Tibial nerve (tissue), 4 donors: ENCODE data around the gene TOR1AIP2. TPM values are rescaled to one million over a fixed set of nuclear protein-coding genes. Genes with fewer than 3 reads are reported as not detected.

Source experiments
- DNase-seq, 2 donors: peaks; one replicate each; pipeline ENCODE4 v3.0.0-alpha.2; 2019; ENCODE audit warnings: low spot score in 2 of 2
- H3K27ac ChIP-seq, 4 donors: fragments of 200-600 bp; sonication (generic) in 3 of 4; one replicate each; pipeline ENCODE4 v1.5.1; 2017 to 2019; ENCODE audit warnings: mild to moderate bottlenecking in 1 of 4
- H3K27me3 ChIP-seq, 2 donors: fragments of 200-600 bp; sonication (generic) in 1 of 2; one replicate each; pipeline versions ENCODE4 v1.5.1 to v1.6.0; 2017 to 2019
- H3K36me3 ChIP-seq, 3 donors: fragments of 200-600 bp; sonication (generic); one replicate each; pipeline ENCODE4 v1.5.1; 2018 to 2019
- H3K4me1 ChIP-seq, 4 donors: fragments of 200-600 bp; sonication (generic) in 3 of 4; one replicate each; pipeline ENCODE4 v1.5.1; 2017 to 2019
- H3K4me3 ChIP-seq, 4 donors: fragments of 200-600 bp; sonication (generic) in 3 of 4; one replicate each; pipeline ENCODE4 v1.5.1; 2017 to 2019; ENCODE audit warnings: mild to moderate bottlenecking in 1 of 4, moderate library complexity in 1 of 4
- H3K9me3 ChIP-seq, 4 donors: fragments of 200-600 bp; sonication (generic) in 3 of 4; one replicate each; pipeline ENCODE4 v1.5.1; 2017 to 2019
- EP300 ChIP-seq, 2 donors: sonication (generic); formaldehyde crosslinking; IDR thresholded peaks; one replicate each; pipeline ENCODE4 v1.6.1; 2017; ENCODE audit warnings: antibody characterized with exemption in 2 of 2, mild to moderate bottlenecking in 1 of 2
- POLR2A ChIP-seq, 2 donors: fragments of 450-650 bp; IDR thresholded peaks; one replicate each; pipeline ENCODE4 v1.6.1; 2017; ENCODE audit warnings: antibody characterized with exemption in 2 of 2, mild to moderate bottlenecking in 2 of 2, moderate library complexity in 2 of 2
- WGBS, 2 donors: methylation state at CpG; one replicate each; pipeline ENCODE4 v1.1.5; 2018; 5-methylcytosine and 5-hydroxymethylcytosine counted together
- total RNA-seq, 4 donors: library from RNA; depleted of rRNA; stranded (reverse); fragments of >200 nt; gene quantifications; one replicate each; pipeline ENCODE4 v1.1.0, GENCODE V29; 2016
- TF ChIP-seq, protein P1 (sequence below), 5 experiments: fragments of 200-600 bp in 3 of 5; fragments of 450-650 bp in 2 of 5; sonication (generic) in 3 of 5; IDR thresholded peaks; one replicate each; pipeline ENCODE4 v1.5.1; 2016 to 2019; ENCODE audit warnings: antibody characterized with exemption in 5 of 5, mild to moderate bottlenecking in 3 of 5, moderate library complexity in 2 of 5

TOR1AIP2 gene
- 10 to 100 TPM; 55.7 to 77.5 (median 59.0) TPM for total RNA-seq

DNA sequence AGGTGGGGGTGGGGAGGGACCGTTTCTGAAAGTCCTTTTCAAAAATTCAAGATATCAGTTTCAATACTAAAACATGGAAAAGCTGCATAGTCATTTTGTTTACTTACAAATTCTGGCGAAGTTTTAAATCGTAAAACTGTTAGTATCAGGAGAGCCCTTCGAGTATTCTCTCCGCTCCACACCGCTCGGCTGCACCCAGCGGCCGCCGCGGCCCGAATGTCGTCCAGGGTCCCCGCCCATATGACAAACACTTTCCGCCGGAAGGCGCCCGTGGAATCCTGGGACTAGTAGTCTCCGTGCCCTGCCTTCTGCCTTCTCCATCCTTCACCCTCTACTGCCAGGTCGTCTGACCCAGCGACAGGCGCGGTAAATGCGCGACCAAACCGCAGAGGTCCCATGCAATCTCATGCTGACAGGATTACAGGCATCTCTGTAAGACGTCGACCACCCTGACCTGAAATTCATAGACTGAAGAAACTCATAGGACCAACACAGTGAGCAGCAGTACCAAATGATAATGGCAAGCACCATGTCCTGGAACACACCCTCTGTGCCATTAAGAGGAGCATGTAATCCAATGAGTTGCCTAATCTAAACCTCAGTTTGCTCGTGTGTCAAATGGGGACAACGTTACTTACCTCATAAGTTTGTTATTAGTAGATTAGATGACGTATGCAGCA is at the start of gene TOR1AIP2:
Gene TOR1AIP2, minus strand, starts transcription at position 218 of the 680 bp plus-strand sequence. CDS start 25,138 bp downstream, outside the sequence.
- peak within 1 kb of the TSS; percentile 61 to 82 (median 72) for H3K4me3 ChIP-seq
- H3K4me1 ChIP-seq = peaks cover 0 to 53% (median 15%) of the 10 kb centered on the region in 4 donors
- WGBS, 2 donors = 4 to 5% methylated on average over 31 of the region's 31 CpGs
- TF ChIP-seq, protein P1, sequence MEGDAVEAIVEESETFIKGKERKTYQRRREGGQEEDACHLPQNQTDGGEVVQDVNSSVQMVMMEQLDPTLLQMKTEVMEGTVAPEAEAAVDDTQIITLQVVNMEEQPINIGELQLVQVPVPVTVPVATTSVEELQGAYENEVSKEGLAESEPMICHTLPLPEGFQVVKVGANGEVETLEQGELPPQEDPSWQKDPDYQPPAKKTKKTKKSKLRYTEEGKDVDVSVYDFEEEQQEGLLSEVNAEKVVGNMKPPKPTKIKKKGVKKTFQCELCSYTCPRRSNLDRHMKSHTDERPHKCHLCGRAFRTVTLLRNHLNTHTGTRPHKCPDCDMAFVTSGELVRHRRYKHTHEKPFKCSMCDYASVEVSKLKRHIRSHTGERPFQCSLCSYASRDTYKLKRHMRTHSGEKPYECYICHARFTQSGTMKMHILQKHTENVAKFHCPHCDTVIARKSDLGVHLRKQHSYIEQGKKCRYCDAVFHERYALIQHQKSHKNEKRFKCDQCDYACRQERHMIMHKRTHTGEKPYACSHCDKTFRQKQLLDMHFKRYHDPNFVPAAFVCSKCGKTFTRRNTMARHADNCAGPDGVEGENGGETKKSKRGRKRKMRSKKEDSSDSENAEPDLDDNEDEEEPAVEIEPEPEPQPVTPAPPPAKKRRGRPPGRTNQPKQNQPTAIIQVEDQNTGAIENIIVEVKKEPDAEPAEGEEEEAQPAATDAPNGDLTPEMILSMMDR (IDR thresholded peaks at IDR 0.05) = peak in 1 of 5 experiments; percentile 33
- TF ChIP-seq POLR2A (IDR thresholded peaks at IDR 0.05) (peak; percentile 97 to 99), EP300 (IDR thresholded peaks at IDR 0.05) (peak; percentile 78 to 100)
- H3K27ac ChIP-seq = peak within 1 kb of the TSS; percentile 50 to 85 (median 75)
- H3K36me3 ChIP-seq = peaks cover 0 to 16% (median 0%) of the 10 kb centered on the region in 3 donors
- no peaks in the 10 kb centered on the region for H3K9me3 ChIP-seq
- DNase-seq = peak; percentile 84 to 89
- H3K27me3 ChIP-seq = no peaks in the 10 kb centered on the region

DNA sequence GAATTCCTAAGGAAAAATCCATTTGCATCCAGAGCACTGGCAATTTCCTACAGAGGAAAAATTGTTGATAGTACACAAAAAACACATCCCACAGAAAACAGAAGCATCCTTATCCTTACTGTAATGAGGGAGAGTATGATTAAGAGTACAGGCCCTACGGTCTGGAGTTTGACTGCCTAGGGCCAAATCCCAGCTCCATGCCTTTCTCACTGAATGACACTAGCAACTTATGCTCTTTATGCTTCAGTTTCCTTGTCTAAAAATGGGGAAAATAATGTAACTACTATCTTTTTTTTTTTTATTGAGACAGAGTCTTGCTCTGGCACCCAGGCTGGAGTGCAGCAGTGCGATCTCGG is 49.2 kb upstream of the TOR1AIP2 start:
- no peaks in the 10 kb centered on the region for H3K4me1 ChIP-seq
- H3K9me3 ChIP-seq = no peaks in the 10 kb centered on the region
- peaks cover 0 to 8% (median 0%) of the 10 kb centered on the region in 3 donors for H3K36me3 ChIP-seq
- no peaks in the 10 kb centered on the region for H3K27me3 ChIP-seq
- 88 to 93% methylated on average over 3 of the region's 3 CpGs for WGBS, 2 donors
- no peak overlapping the region for H3K4me3 ChIP-seq
- TF ChIP-seq, protein P1 (IDR thresholded peaks at IDR 0.05) = no peak
- no peak for TF ChIP-seq POLR2A (IDR thresholded peaks at IDR 0.05)
- no peak for TF ChIP-seq EP300 (IDR thresholded peaks at IDR 0.05)
- DNase-seq = no peak
- no peak overlapping the region for H3K27ac ChIP-seq

DNA sequence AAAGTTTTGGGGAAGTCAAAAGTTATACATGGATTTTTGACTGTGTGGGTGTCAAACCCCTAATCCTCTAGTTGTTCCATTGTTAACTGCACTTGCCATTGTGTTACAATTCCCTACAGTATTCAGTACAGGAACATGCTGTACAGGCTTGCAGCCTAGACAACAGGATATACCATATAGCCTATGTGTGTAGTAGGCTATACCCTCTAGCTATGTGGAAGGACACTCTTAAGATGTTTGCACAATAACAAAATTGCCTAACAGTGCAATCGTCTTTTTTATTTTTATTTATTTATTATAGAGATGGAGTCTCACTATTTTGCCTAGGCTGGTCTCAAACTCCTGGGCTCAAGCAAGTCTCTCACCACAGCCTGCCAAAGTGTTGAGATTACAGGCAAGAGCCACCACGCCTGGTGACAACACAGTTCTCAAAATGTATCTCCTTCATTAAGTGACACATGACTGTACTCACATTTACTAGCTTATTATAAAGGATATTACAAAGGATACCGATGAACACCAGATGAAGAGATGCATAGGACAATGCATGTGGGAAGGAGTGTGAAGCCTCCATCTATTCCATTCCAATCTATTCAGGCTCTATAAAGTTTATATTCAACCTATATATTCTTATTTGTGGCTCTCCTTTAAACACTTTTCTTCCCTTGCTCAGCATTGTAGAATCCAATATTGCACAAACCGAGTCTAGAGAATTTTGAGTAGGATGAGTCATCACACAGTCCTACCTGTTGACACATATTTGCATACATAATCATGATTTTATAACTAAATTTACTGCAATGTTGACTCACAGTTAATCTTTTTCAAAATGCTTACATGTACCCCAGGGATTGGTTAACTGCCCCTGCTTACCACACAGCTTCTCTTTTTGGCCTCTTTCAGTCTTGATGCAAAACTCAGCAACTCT is 48.6 kb upstream of the TOR1AIP2 start:
- DNase-seq = no peak
- WGBS, 2 donors = 81 to 87% methylated on average over 4 of the region's 4 CpGs
- Histone ChIP-seq H3K27ac (no peak overlapping the region), H3K9me3 (no peaks in the 10 kb centered on the region), H3K4me3 (no peak overlapping the region), H3K27me3 (no peaks in the 10 kb centered on the region), H3K36me3 (peaks cover 0 to 8% (median 0%) of the 10 kb centered on the region in 3 donors), H3K4me1 (no peaks in the 10 kb centered on the region)
- TF ChIP-seq, protein P1 (IDR thresholded peaks at IDR 0.05) = no peak
- TF ChIP-seq EP300 (IDR thresholded peaks at IDR 0.05) (no peak), POLR2A (IDR thresholded peaks at IDR 0.05) (no peak)

DNA sequence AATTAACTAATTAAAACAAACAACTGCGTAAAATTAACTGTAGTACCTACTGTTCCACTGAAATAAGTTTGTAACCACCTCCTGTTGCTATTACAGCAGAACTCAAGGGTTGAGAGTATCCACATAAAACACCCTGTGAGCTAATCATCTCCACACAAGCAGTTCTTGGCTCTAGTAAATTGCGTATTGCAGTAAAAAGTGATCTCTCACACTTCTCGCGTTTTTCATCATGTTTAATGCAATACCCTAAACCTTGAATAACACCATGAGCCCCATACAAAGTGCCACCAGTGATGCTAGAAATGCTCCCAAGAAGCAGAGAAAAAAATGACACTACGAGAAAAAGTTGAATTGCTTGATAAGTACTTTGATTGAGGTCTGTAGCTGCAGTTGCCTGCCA is 47.7 kb upstream of the TOR1AIP2 start:
- no peaks in the 10 kb centered on the region for H3K27me3 ChIP-seq
- H3K4me3 ChIP-seq = no peak overlapping the region
- peaks cover 0 to 12% (median 0%) of the 10 kb centered on the region in 3 donors for H3K36me3 ChIP-seq
- H3K9me3 ChIP-seq = no peaks in the 10 kb centered on the region
- no peak for TF ChIP-seq POLR2A (IDR thresholded peaks at IDR 0.05)
- TF ChIP-seq, protein P1 (IDR thresholded peaks at IDR 0.05) = no peak
- TF ChIP-seq EP300 (IDR thresholded peaks at IDR 0.05) = no peak
- no peak for DNase-seq
- no peaks in the 10 kb centered on the region for H3K4me1 ChIP-seq
- 88% methylated on average over 5 of the region's 5 CpGs for WGBS, 2 donors
- no peak overlapping the region for H3K27ac ChIP-seq
